Caco-2 (cell line): ENCODE data around the gene AMPD3. TPM values are rescaled to one million over a fixed set of nuclear protein-coding genes. Genes with fewer than 3 reads are reported as not detected.
A peak's percentile ranks its signal among the peaks of the same experiment; 100 is the strongest.

ENCODE experiments used
- BruUV-seq: library from RNA; stranded (reverse); fragments of 400-500 nt; replicated peaks from 2 replicates; lab custom pipeline; 2021; lab: Mats Ljungman, UMichigan
- CTCF ChIA-PET: fragments of 300-600 bp; sonication (Branson Sonifier 250); formaldehyde crosslinking; loops from one replicate; lab custom pipeline; 2022; ENCODE audit warnings: antibody characterized with exemption; lab: Charles Lee
- POLR2A ChIA-PET: fragments of 300-600 bp; sonication (Branson Sonifier 250); formaldehyde crosslinking; loops from one replicate; lab custom pipeline; 2022; ENCODE audit warnings: antibody characterized with exemption; lab: Charles Lee
- DNase-seq, 2 experiments: peaks; one replicate each; pipeline versions ENCODE4 v3.0.0 to v3.0.0-alpha.2; 2020 to 2022
- H3K27me3 ChIP-seq: replicated peaks from 2 replicates; pipeline ENCODE4 v1.6.0; 2011; ENCODE audit warnings: low read length; ENCODE audit not compliant: control insufficient read depth, insufficient read depth
- H3K36me3 ChIP-seq: 2 replicates; pipeline ENCODE4 v1.5.1; 2011; ENCODE audit warnings: low read length; ENCODE audit not compliant: control insufficient read depth, insufficient read depth
- H3K4me1 ChIP-seq: fragments of 250-450 bp; sonication (Bioruptor Pico); 2 replicates; pipeline ENCODE4 v1.5.1; 2020; ENCODE audit warnings: mild to moderate bottlenecking
- H3K4me3 ChIP-seq: 2 replicates; pipeline ENCODE4 v1.5.1; 2011; ENCODE audit warnings: low read depth, mild to moderate bottlenecking, control low read depth, low read length
- H3K9me3 ChIP-seq: fragments of 250-450 bp; sonication (Bioruptor Pico); 2 replicates; pipeline ENCODE4 v1.5.1; 2020; ENCODE audit warnings: mild to moderate bottlenecking, moderate library complexity
- H3K27ac Mint-ChIP-seq: one replicate; pipeline ENCODE4 v1.8.0; 2022; ENCODE audit warnings: mixed read lengths; ENCODE audit not compliant: unreplicated experiment
- H3K27me3 Mint-ChIP-seq: one replicate; pipeline ENCODE4 v1.8.0; 2022; ENCODE audit warnings: mixed read lengths; ENCODE audit not compliant: insufficient read depth, unreplicated experiment
- H3K36me3 Mint-ChIP-seq: one replicate; pipeline ENCODE4 v1.8.0; 2022; ENCODE audit warnings: mild to moderate bottlenecking, mixed read lengths; ENCODE audit not compliant: insufficient read depth, unreplicated experiment
- H3K4me1 Mint-ChIP-seq: one replicate; pipeline ENCODE4 v1.8.0; 2022; ENCODE audit warnings: low read depth, mixed read lengths; ENCODE audit not compliant: unreplicated experiment
- H3K4me3 Mint-ChIP-seq: one replicate; pipeline ENCODE4 v1.8.0; 2022; ENCODE audit warnings: mild to moderate bottlenecking, moderate library complexity, mixed read lengths; ENCODE audit not compliant: unreplicated experiment
- H3K9me3 Mint-ChIP-seq: one replicate; pipeline ENCODE4 v1.8.0; 2022; ENCODE audit warnings: mixed read lengths; ENCODE audit not compliant: unreplicated experiment
- intact Hi-C: fragments of 100-400 bp; cut with micrococcal nuclease; formaldehyde crosslinking; loops from one replicate; pipeline ENCODE4 v1.10.0; 2022; ENCODE audit not compliant: unreplicated experiment
- total RNA-seq: library from RNA; stranded (reverse); gene quantifications from 2 replicates; pipeline ENCODE4 v1.2.3, GENCODE V29; 2022
- TF ChIP-seq, protein P1 (sequence below), 2 experiments: fragments of 200-600 bp in 1 of 2; IDR thresholded peaks; 1 replicate in 1 of 2; 2 replicates in 1 of 2; pipeline versions ENCODE4 v1.5.1 to v1.8.0; 2011 to 2022; ENCODE audit warnings: antibody characterized with exemption in 1 of 2, control low read depth in 1 of 2, inconsistent platforms in 1 of 2, low read depth in 1 of 2, low read length in 1 of 2, mild to moderate bottlenecking in 1 of 2, moderate library complexity in 1 of 2; ENCODE audit not compliant: insufficient read depth in 1 of 2, severe bottlenecking in 1 of 2, unreplicated experiment in 1 of 2

AMPD3 gene
- total RNA-seq, 1 experiment from 2014 or later, result 13.4 TPM

DNA sequence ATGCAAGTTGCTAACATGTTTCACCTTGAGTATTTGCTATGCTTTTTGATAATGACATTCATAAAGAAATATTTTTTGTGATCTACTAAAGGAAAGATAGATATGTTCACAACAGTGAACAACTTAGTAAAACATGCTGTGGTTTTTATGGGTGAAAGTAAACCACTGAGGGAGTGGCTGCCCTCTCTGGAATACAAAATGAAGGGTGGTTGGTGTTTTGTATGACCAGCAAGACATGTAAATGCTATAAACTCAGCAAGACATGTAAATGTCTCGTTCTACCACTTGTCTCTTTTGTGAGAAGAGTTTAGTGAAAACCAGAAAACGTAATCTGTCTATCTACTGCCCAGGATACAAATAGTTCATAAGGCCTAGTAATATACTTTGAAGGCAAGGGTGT, 7.6 kb upstream of the AMPD3 start:
- H3K27ac Mint-ChIP-seq, result no peak overlapping the region
- Histone ChIP-seq H3K9me3 (no peaks in the 10 kb centered on the region), H3K4me3 (no peak overlapping the region), H3K27me3 (no peaks in the 10 kb centered on the region), H3K36me3 (no peaks in the 10 kb centered on the region), H3K4me1 (peaks cover 5% of the 10 kb centered on the region)
- no TSS peak for BruUV-seq
- no peaks in the 10 kb centered on the region for H3K9me3 Mint-ChIP-seq
- H3K4me1 Mint-ChIP-seq, result peaks cover 8% of the 10 kb centered on the region
- no peaks in the 10 kb centered on the region for H3K27me3 Mint-ChIP-seq
- POLR2A ChIA-PET, result no interaction called here
- intact Hi-C loops, result no loop called here
- CTCF ChIA-PET, result no interaction called here
- DNase-seq, result no peak
- H3K4me3 Mint-ChIP-seq, result no peak overlapping the region
- TF ChIP-seq, protein P1, sequence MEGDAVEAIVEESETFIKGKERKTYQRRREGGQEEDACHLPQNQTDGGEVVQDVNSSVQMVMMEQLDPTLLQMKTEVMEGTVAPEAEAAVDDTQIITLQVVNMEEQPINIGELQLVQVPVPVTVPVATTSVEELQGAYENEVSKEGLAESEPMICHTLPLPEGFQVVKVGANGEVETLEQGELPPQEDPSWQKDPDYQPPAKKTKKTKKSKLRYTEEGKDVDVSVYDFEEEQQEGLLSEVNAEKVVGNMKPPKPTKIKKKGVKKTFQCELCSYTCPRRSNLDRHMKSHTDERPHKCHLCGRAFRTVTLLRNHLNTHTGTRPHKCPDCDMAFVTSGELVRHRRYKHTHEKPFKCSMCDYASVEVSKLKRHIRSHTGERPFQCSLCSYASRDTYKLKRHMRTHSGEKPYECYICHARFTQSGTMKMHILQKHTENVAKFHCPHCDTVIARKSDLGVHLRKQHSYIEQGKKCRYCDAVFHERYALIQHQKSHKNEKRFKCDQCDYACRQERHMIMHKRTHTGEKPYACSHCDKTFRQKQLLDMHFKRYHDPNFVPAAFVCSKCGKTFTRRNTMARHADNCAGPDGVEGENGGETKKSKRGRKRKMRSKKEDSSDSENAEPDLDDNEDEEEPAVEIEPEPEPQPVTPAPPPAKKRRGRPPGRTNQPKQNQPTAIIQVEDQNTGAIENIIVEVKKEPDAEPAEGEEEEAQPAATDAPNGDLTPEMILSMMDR (IDR thresholded peaks at IDR 0.05; ENCODE audit: insufficient read depth in 1 of 2, low read depth in 1 of 2, low read length in 1 of 2, severe bottlenecking in 1 of 2, unreplicated experiment in 1 of 2), result no peak
- peaks cover 12% of the 10 kb centered on the region for H3K36me3 Mint-ChIP-seq

DNA sequence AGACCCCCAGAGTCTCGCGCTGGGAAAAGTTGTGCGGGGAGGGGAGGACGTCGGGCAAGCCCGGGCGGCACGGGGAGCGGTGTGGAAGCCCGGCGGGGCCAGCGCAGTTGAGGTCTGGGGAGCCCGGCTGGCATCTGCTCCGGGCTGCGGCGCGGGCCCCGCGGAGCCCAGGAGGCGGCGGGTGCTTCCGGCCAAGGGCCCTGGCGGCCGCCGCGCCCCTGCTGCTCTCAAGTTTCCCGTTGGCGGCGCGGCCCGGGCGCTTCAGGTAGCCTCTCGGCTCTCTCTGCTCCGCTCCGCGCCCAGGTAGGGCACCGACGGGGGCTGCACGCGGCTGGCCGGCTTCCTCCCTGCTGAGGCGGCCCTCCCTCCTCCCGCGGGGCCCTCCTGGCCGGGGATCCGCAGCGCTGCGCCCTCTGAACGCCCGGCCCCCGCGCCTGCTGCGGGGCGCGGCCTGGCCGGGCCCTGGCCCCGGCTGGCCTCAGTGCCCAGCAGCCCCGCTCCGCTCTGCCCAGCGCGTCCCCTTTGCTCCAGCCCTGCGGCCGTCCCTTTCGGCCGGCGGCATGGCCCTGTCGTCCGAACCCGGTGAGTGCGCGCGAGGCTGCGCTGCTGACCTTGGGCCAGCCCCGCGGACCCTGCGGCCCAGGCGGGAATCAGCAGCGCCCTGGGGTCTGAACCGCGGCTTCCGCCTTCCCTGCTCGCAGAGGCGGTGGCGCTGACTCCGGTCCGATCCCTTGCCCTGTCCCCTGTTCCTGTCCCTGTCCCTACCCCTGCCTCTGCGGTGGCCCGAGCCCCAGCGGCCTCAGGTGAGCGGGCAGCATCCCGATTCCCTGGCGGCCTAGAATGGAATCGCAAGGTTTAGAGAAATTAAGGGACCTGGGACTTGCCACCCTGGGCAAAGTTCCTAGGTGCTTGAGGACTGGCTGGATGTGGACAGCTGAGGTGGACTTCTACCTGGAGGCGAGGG, 4.3 kb upstream of the AMPD3 start:
- peak; percentile 85 to 88 for DNase-seq
- CTCF ChIA-PET, result interaction anchor here (0.7 kb wide), 1 partner anchor 90 kb away, joined by 4 read pairs; the partner anchor contains the start of gene RNF141
- no peaks in the 10 kb centered on the region for H3K36me3 ChIP-seq
- H3K4me3 ChIP-seq, result peak overlapping the region; percentile 71
- Mint-ChIP-seq H3K36me3 (peaks cover 12% of the 10 kb centered on the region), H3K4me1 (peaks cover 14% of the 10 kb centered on the region), H3K4me3 (peak overlapping the region; percentile 95), H3K27ac (peak overlapping the region; percentile 88), H3K27me3 (no peaks in the 10 kb centered on the region), H3K9me3 (no peaks in the 10 kb centered on the region)
- POLR2A ChIA-PET, result interaction anchor here (0.6 kb wide), 1 partner anchor 21 kb away, joined by 5 read pairs; no protein-coding TSS in a partner anchor
- peaks cover 21% of the 10 kb centered on the region for H3K4me1 ChIP-seq
- no peaks in the 10 kb centered on the region for H3K9me3 ChIP-seq
- intact Hi-C loops, result loop anchor here (5.0 kb wide), 1 partner anchor 43 kb away; no protein-coding TSS in a partner anchor
- TF ChIP-seq, protein P1 (IDR thresholded peaks at IDR 0.05; ENCODE audit: insufficient read depth in 1 of 2, low read depth in 1 of 2, low read length in 1 of 2, severe bottlenecking in 1 of 2, unreplicated experiment in 1 of 2), result peak; percentile 75 to 77
- H3K27me3 ChIP-seq, result no peaks in the 10 kb centered on the region
- BruUV-seq, result no TSS peak

GRCh38 chr11:10451426-10452116, 3.5 kb upstream of the AMPD3 start:
- CTCF ChIA-PET, result interaction anchor here (0.7 kb wide), 1 partner anchor 89 kb away, joined by 4 read pairs; the partner anchor contains the start of gene RNF141
- TSS peak; percentile 24 for BruUV-seq
- TF ChIP-seq, protein P1 (IDR thresholded peaks at IDR 0.05; ENCODE audit: insufficient read depth in 1 of 2, low read depth in 1 of 2, low read length in 1 of 2, severe bottlenecking in 1 of 2, unreplicated experiment in 1 of 2), result no peak
- no peaks in the 10 kb centered on the region for H3K36me3 ChIP-seq
- Mint-ChIP-seq H3K36me3 (peaks cover 12% of the 10 kb centered on the region), H3K9me3 (no peaks in the 10 kb centered on the region), H3K4me1 (peaks cover 15% of the 10 kb centered on the region), H3K27me3 (no peaks in the 10 kb centered on the region), H3K4me3 (peak overlapping the region; percentile 95), H3K27ac (peak overlapping the region; percentile 61)
- H3K9me3 ChIP-seq, result no peaks in the 10 kb centered on the region
- H3K27me3 ChIP-seq, result no peaks in the 10 kb centered on the region
- POLR2A ChIA-PET, result no interaction called here
- intact Hi-C loops, result loop anchor here (5.0 kb wide), 1 partner anchor 44 kb away; no protein-coding TSS in a partner anchor
- no peak for DNase-seq
- H3K4me1 ChIP-seq, result peaks cover 23% of the 10 kb centered on the region
- peak overlapping the region; percentile 71 for H3K4me3 ChIP-seq
